Mesenchymal stem cell (in vitro differentiated cells and primary cell): Measurements from ENCODE around the gene PARP2.
A peak's percentile ranks its signal among the peaks of the same experiment; 100 is the strongest.

Experiments
- DNase-seq: peaks from one replicate; pipeline ENCODE4 v3.0.0-alpha.2; 2013
- H2AFZ ChIP-seq: one replicate; pipeline ENCODE4 v1.6.1; 2013; ENCODE audit warnings: low read depth, mild to moderate bottlenecking, control low read depth, inconsistent platforms, low read length, moderate library complexity
- H2AK5ac ChIP-seq: 2 replicates; pipeline ENCODE4 v1.6.1; 2013; ENCODE audit warnings: low read length, moderate library complexity, mild to moderate bottlenecking, inconsistent platforms; ENCODE audit not compliant: severe bottlenecking
- H2BK120ac ChIP-seq: one replicate; pipeline ENCODE4 v1.6.1; 2013; ENCODE audit warnings: low read depth, mild to moderate bottlenecking, inconsistent platforms, low read length, moderate library complexity
- H2BK12ac ChIP-seq, 2 experiments: one replicate each; pipeline ENCODE4 v1.6.1; 2013; ENCODE audit warnings: inconsistent platforms in 2 of 2, low read length in 2 of 2, mild to moderate bottlenecking in 2 of 2, moderate library complexity in 2 of 2, control low read depth in 1 of 2
- H2BK15ac ChIP-seq: one replicate; pipeline ENCODE4 v1.6.1; 2013; ENCODE audit warnings: mild to moderate bottlenecking, low read depth, inconsistent platforms; ENCODE audit not compliant: poor library complexity, severe bottlenecking
- H2BK5ac ChIP-seq: 2 replicates; pipeline ENCODE4 v1.6.1; 2013; ENCODE audit warnings: low read depth, mild to moderate bottlenecking, low read length, control low read depth, inconsistent platforms; ENCODE audit not compliant: poor library complexity, severe bottlenecking
- H3K14ac ChIP-seq, 2 experiments: one replicate each; pipeline ENCODE4 v1.6.1; 2013; ENCODE audit warnings: inconsistent platforms in 2 of 2, low read length in 2 of 2, control low read depth in 1 of 2, mild to moderate bottlenecking in 1 of 2, moderate library complexity in 1 of 2
- H3K18ac ChIP-seq, 2 experiments: one replicate each; pipeline ENCODE4 v1.6.1; 2013; ENCODE audit warnings: inconsistent platforms in 2 of 2, low read length in 2 of 2, control low read depth in 1 of 2, low read depth in 1 of 2, mild to moderate bottlenecking in 1 of 2
- H3K23ac ChIP-seq, 2 experiments: one replicate each; pipeline ENCODE4 v1.6.1; 2013; ENCODE audit warnings: inconsistent platforms in 2 of 2, low read length in 2 of 2, mild to moderate bottlenecking in 2 of 2, moderate library complexity in 2 of 2, control low read depth in 1 of 2
- H3K27ac ChIP-seq: 2 replicates; pipeline ENCODE4 v1.5.1; 2013; ENCODE audit warnings: mild to moderate bottlenecking, moderate library complexity, low read length, control low read depth, inconsistent platforms; ENCODE audit not compliant: poor library complexity, severe bottlenecking
- H3K27me3 ChIP-seq, 2 experiments: 2 replicates each; pipeline versions ENCODE4 v1.6.1 to v1.7.0; 2013; ENCODE audit warnings: low read length in 2 of 2, mild to moderate bottlenecking in 2 of 2, moderate library complexity in 2 of 2, control low read depth in 1 of 2, inconsistent platforms in 1 of 2; ENCODE audit not compliant: control insufficient read depth in 1 of 2, insufficient read depth in 1 of 2
- H3K36me3 ChIP-seq, 2 experiments: 2 replicates each; pipeline versions ENCODE4 v1.6.1 to v1.7.0; 2013; ENCODE audit warnings: low read length in 2 of 2, control low read depth in 1 of 2, inconsistent platforms in 1 of 2, low read depth in 1 of 2, mild to moderate bottlenecking in 1 of 2; ENCODE audit not compliant: insufficient read depth in 2 of 2, control insufficient read depth in 1 of 2
- H3K4ac ChIP-seq, 2 experiments: one replicate each; pipeline ENCODE4 v1.6.1; 2013; ENCODE audit warnings: inconsistent platforms in 2 of 2, low read length in 2 of 2, mild to moderate bottlenecking in 2 of 2, moderate library complexity in 2 of 2, control low read depth in 1 of 2, low read depth in 1 of 2
- H3K4me1 ChIP-seq: 2 replicates; pipeline ENCODE4 v1.6.1; 2013; ENCODE audit warnings: low read depth, low read length, control low read depth; ENCODE audit not compliant: control insufficient read depth, insufficient read depth
- H3K4me2 ChIP-seq: 2 replicates; pipeline ENCODE4 v1.6.1; 2013; ENCODE audit warnings: low read length, mild to moderate bottlenecking, inconsistent platforms; ENCODE audit not compliant: poor library complexity, severe bottlenecking
- H3K4me3 ChIP-seq, 2 experiments: 2 replicates each; pipeline versions ENCODE4 v1.5.1 to v1.7.0; 2013; ENCODE audit warnings: low read length in 2 of 2, mild to moderate bottlenecking in 2 of 2, control low read depth in 1 of 2, low read depth in 1 of 2; ENCODE audit not compliant: insufficient read depth in 1 of 2
- H3K79me1 ChIP-seq: replicated peaks from 2 replicates; pipeline ENCODE4 v1.6.1; 2013; ENCODE audit warnings: mild to moderate bottlenecking, control low read depth, low read length, inconsistent platforms; ENCODE audit not compliant: poor library complexity, severe bottlenecking
- H3K9ac ChIP-seq: 2 replicates; pipeline ENCODE4 v1.7.0; 2013; ENCODE audit warnings: mild to moderate bottlenecking, low read length, moderate library complexity
- H3K9me3 ChIP-seq: 2 replicates; pipeline ENCODE4 v1.7.0; 2013; ENCODE audit warnings: mild to moderate bottlenecking, low read length; ENCODE audit not compliant: control insufficient read depth
- H4K8ac ChIP-seq: one replicate; pipeline ENCODE4 v1.6.1; 2013; ENCODE audit warnings: inconsistent platforms, mild to moderate bottlenecking, low read length, moderate library complexity
- H4K91ac ChIP-seq: one replicate; pipeline ENCODE4 v1.6.1; 2013; ENCODE audit warnings: mild to moderate bottlenecking, low read length, inconsistent platforms
- WGBS: methylation state at CpG from one replicate; pipeline ENCODE4 v1.1.7; 2013; ENCODE audit warnings: mixed read lengths; 5-methylcytosine and 5-hydroxymethylcytosine counted together

The PARP2 gene

GRCh38 chr14:20331053-20331613 lies 12.3 kb upstream of the PARP2 start:
- Histone ChIP-seq H2BK15ac (no peak overlapping the region), H3K79me1 (peaks cover 3% of the 10 kb centered on the region), H3K27ac (no peak overlapping the region), H2AFZ (no peak overlapping the region), H4K91ac (no peak overlapping the region), H3K23ac (no peak overlapping the region), H3K9ac (no peak overlapping the region), H3K4ac (no peak overlapping the region), H3K4me1 (no peaks in the 10 kb centered on the region), H4K8ac (no peak overlapping the region), H3K27me3 (no peaks in the 10 kb centered on the region), H3K4me3 (no peak overlapping the region), H3K4me2 (no peak overlapping the region), H3K18ac (no peak overlapping the region), H2BK12ac (no peak overlapping the region), H3K9me3 (no peaks in the 10 kb centered on the region), H2BK120ac (no peak overlapping the region), H2BK5ac (no peak overlapping the region), H2AK5ac (no peak overlapping the region), H3K14ac (no peak overlapping the region), H3K36me3 (peaks cover 0 to 14% of the 10 kb centered on the region in 2 experiments)
- no CpG with 5 or more reads among the region's 2 CpGs for WGBS
- DNase-seq, result peak; percentile 7

GRCh38 chr14:20332431-20332787 lies 11.0 kb upstream of the PARP2 start:
- Histone ChIP-seq H2AK5ac (no peak overlapping the region), H3K9me3 (no peaks in the 10 kb centered on the region), H3K4me3 (peak overlapping the region; percentile 63 to 85), H2BK120ac (no peak overlapping the region), H3K4ac (peak overlapping the region in 1 of 2 experiments; percentile 59), H3K79me1 (no peaks in the 10 kb centered on the region), H3K36me3 (peaks cover 0 to 6% of the 10 kb centered on the region in 2 experiments), H2BK12ac (no peak overlapping the region), H3K4me1 (no peaks in the 10 kb centered on the region), H3K27me3 (no peaks in the 10 kb centered on the region), H3K9ac (peak overlapping the region; percentile 87), H4K8ac (no peak overlapping the region), H3K18ac (peak overlapping the region; percentile 25 to 87), H2AFZ (peak overlapping the region; percentile 53), H3K27ac (peak overlapping the region; percentile 60), H3K23ac (no peak overlapping the region), H4K91ac (no peak overlapping the region), H3K14ac (no peak overlapping the region), H3K4me2 (peak overlapping the region; percentile 66), H2BK5ac (no peak overlapping the region), H2BK15ac (no peak overlapping the region)
- under 1% methylated on average over 4 of the region's 4 CpGs for WGBS
- peak; percentile 46 for DNase-seq

- Histone ChIP-seq H2BK5ac (no peak within 1 kb of the TSS), H2AK5ac (no peak within 1 kb of the TSS), H2BK15ac (no peak within 1 kb of the TSS), H3K79me1 (no peaks in the 10 kb centered on the region), H4K8ac (no peak within 1 kb of the TSS), H3K23ac (no peak within 1 kb of the TSS), H3K27me3 (no peaks in the 10 kb centered on the region), H3K4me1 (no peaks in the 10 kb centered on the region), H3K18ac (peak within 1 kb of the TSS; percentile 25 to 87), H3K4ac (peak within 1 kb of the TSS in 1 of 2 experiments; percentile 59), H2BK12ac (no peak within 1 kb of the TSS), H2AFZ (peak within 1 kb of the TSS; percentile 53), H3K36me3 (peaks cover 0 to 6% of the 10 kb centered on the region in 2 experiments), H3K4me2 (peak within 1 kb of the TSS; percentile 66), H2BK120ac (no peak within 1 kb of the TSS), H3K4me3 (peak within 1 kb of the TSS; percentile 63 to 85), H3K9me3 (no peaks in the 10 kb centered on the region), H4K91ac (no peak within 1 kb of the TSS), H3K27ac (peak within 1 kb of the TSS; percentile 60), H3K9ac (peak within 1 kb of the TSS; percentile 87), H3K14ac (no peak within 1 kb of the TSS)
- under 1% methylated on average over 11 of the region's 19 CpGs for WGBS
- peak; percentile 93 for DNase-seq
Measured at GRCh38 chr14:20332788-20333493, 10.5 kb upstream of the PARP2 start, which contains the start of gene CCNB1IP1. Gene CCNB1IP1, minus strand, starts transcription at chr14:20333279. Its CDS starts 16,756 bp downstream, at chr14:20316523.

- peak overlapping the region; percentile 87 for H3K9ac ChIP-seq
- no peak overlapping the region for H2BK120ac ChIP-seq
- no peak overlapping the region for H3K4ac ChIP-seq
- no peak overlapping the region for H3K27ac ChIP-seq
- H2BK12ac ChIP-seq, result no peak overlapping the region
- H3K18ac ChIP-seq, result no peak overlapping the region
- H3K4me3 ChIP-seq, result peak overlapping the region in 1 of 2 experiments; percentile 85
- DNase-seq, result no peak
- no peak overlapping the region for H3K23ac ChIP-seq
- H2BK5ac ChIP-seq, result no peak overlapping the region
- no peaks in the 10 kb centered on the region for H3K79me1 ChIP-seq
- no peak overlapping the region for H2BK15ac ChIP-seq
- no peak overlapping the region for H4K91ac ChIP-seq
- H3K14ac ChIP-seq, result no peak overlapping the region
- H3K4me1 ChIP-seq, result no peaks in the 10 kb centered on the region
- H2AK5ac ChIP-seq, result no peak overlapping the region
- no peaks in the 10 kb centered on the region for H3K27me3 ChIP-seq
- H2AFZ ChIP-seq, result no peak overlapping the region
- no peak overlapping the region for H4K8ac ChIP-seq
- peak overlapping the region; percentile 31 for H3K4me2 ChIP-seq
- H3K36me3 ChIP-seq, result peaks cover 0 to 6% of the 10 kb centered on the region in 2 experiments
- H3K9me3 ChIP-seq, result no peaks in the 10 kb centered on the region
- WGBS, result 0% methylated on average over 2 of the region's 3 CpGs
Measured at GRCh38 chr14:20333494-20333841, 10.0 kb upstream of the PARP2 start.
